Activated CD8-positive, alpha-beta memory T cell treated with anti-CD3 and anti-CD28 coated beads, Interleukin-2, amount 50 U/mL, for 1 hour (primary cell): ENCODE data around the gene BLVRA.
"Not testable (repeated sequence)": the region's sequence is repeated elsewhere in the genome, so short reads cannot be mapped to it uniquely, and the experiment has no call there.

Source experiments
- DNase-seq: peaks from one replicate; pipeline ENCODE4 v3.0.0-alpha.2; 2020; ENCODE audit errors: extremely low read depth

Gene BLVRA

GRCh38 chr7:43810195-43810941 lies 51.9 kb downstream of the BLVRA start:
- not testable (repeated sequence) for DNase-seq

DNA sequence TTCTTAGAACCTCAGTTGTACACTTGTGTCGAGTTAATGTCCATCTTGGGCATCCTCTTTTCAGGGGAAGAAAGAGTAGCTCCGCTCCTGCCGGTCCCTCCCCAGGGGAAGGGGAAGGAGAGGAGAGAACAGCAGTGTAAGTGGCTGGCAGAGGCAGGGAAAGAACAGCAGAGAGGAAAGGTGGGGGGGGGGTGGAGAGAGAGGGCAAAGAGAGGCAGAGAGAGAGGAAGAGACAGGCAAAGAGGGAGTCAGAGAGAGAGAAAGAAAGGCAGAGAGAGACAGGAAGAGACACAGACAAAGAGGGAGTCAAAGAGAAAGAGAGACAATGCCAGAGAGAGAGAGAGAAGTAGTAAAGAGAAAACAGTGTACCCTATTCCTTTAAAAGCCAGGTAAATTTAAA lies 56.9 kb downstream of the BLVRA start:
- no peak for DNase-seq

DNA sequence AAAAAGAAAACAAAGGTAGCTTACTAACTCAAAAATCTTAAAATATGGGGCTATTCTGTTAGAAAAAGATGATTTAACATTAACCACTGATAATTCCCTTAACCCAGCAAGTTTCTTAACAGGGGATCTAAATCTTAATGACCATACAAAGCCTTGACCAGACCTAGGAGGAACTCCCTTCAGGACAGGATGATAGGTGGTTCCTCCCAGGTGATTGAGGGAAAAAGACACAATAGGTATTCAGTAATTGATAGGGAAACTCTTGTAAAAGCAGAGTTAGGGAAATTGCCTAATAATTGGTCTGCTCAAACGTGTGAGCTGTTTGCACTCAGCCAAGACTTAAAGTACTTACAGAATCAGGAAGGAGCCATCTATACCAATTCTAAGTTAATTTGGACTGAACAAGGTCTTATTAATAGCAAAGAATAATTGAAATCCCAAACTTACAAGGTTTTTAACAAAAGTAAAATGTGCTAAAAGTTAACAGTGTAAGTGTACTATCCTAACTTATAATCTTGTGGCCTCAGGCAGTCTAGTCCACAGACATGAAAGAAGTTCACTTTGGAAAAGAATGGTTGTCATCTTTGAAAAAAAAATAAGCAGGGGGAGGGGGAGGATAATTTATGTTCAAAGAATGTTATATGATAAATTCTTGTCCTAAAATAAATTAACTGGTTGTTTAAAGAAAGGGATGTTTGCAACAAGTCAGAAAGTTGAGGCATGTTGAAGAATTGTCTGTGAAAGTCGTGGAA lies 57.7 kb downstream of the BLVRA start:
- DNase-seq = not testable (repeated sequence)

- DNase-seq = not testable (repeated sequence)
These were observed 64.9 kb downstream of the BLVRA start for GRCh38 chr7:43823425-43823824.

GRCh38 chr7:43823941-43824340 lies 65.5 kb downstream of the BLVRA start:
- DNase-seq = no peak

DNA sequence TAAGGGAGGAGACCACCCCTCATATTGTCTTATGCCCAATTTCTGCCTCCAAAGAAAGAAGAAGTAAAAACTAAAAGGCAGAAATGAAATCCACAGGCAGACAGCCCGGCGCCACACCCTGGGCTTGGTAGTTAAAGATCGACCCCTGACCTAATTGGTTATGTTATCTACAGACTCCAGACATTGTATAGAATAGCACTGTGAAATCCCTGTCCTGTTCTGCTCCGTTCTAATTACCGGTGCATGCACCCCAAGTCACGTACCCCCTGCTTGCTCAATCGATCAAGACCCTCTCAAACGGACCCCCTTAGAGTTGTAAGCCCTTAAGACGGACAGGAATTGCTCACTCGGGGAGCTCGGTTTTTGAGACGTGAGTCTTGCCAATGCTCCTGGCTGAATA lies 66.0 kb downstream of the BLVRA start:
- DNase-seq = not testable (repeated sequence)

GRCh38 chr7:43824963-43825362 lies 66.5 kb downstream of the BLVRA start:
- no peak for DNase-seq

GRCh38 chr7:43825391-43825808 lies 66.9 kb downstream of the BLVRA start:
- no peak for DNase-seq

GRCh38 chr7:43830917-43831316 lies 72.4 kb downstream of the BLVRA start:
- DNase-seq = not testable (repeated sequence)

DNA sequence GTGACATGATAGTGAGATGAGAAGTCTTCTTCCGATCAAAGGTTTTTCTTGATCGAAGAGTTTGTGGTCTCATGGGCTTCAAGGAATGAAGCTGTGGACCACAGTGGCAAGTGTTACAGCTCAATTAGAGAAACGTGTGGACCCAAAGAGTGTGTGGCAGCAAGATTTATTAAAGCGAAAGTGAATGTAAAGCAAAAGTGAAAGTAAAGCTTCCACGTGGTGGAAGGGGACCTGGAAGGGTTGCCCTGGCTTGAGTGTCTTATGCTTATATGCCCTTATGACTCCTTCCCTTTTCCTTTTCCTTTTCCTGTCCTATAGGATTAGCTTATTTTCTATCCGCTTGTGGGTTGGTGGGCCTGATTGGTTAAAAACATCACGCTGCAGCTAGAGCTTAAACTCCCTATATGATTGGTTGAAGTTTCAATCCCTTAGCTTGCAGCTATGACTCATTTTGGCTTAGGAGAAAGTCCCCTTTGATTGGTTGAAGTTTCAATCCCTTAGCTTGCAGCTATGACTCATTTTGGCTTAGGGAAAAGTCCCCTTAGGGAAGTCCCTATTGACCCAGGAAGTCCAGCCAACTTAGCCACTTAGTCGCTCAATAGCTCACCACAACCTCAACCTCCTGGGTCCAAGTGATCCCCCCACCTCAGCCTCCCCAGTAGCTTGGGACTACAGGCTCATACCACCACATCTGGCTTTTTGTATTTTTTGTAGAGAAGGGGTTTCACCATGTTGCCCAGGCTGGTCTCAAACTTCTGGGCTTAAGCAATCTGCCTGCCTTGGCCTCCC lies 76.2 kb downstream of the BLVRA start:
- no peak for DNase-seq

- no peak for DNase-seq
These were observed 79.8 kb downstream of the BLVRA start for GRCh38 chr7:43838201-43838658.

DNA sequence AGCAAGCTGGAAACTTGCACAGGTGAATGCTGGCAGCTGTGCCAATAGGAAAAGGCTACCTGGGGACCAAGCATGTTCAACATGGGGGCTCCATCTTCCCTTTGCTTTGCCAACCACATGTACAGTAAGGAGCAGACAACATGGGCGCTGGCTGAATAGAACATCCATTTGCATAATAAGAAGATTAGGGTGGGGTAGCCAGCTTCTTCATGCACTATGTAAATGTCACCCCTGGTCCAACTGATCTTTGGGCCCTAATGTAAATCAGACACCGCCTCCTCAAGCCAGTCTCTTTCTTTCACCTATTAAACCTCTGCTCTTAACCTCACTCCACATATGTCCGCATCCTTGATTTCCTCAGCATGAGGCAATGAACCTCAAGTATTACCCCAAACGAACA lies 84.8 kb downstream of the BLVRA start:
- no peak for DNase-seq

GRCh38 chr7:43844257-43844656 lies 85.8 kb downstream of the BLVRA start:
- DNase-seq = no peak

DNA sequence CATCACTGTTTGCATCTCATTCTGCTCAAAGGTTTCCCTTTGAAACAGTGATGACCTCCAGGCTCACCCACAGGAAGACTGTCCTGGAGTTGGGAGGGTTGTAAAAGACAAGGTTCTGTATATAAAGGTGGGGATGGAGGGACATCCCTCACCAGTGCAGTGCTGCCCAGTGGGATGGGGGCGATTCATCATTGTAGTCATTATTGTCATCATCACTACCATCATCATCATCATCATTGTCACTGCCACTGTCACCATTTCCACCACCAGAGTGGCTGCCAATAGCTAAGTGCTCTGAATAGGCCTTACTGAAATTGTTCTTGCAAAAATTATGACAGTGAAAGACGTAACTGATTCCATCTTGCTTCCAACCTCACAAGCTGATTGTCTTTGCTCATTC lies 86.2 kb downstream of the BLVRA start:
- no peak for DNase-seq

GRCh38 chr7:43847496-43847895 lies 89.0 kb downstream of the BLVRA start:
- DNase-seq = no peak

GRCh38 chr7:43849047-43849446 lies 90.6 kb downstream of the BLVRA start:
- no peak for DNase-seq

DNA sequence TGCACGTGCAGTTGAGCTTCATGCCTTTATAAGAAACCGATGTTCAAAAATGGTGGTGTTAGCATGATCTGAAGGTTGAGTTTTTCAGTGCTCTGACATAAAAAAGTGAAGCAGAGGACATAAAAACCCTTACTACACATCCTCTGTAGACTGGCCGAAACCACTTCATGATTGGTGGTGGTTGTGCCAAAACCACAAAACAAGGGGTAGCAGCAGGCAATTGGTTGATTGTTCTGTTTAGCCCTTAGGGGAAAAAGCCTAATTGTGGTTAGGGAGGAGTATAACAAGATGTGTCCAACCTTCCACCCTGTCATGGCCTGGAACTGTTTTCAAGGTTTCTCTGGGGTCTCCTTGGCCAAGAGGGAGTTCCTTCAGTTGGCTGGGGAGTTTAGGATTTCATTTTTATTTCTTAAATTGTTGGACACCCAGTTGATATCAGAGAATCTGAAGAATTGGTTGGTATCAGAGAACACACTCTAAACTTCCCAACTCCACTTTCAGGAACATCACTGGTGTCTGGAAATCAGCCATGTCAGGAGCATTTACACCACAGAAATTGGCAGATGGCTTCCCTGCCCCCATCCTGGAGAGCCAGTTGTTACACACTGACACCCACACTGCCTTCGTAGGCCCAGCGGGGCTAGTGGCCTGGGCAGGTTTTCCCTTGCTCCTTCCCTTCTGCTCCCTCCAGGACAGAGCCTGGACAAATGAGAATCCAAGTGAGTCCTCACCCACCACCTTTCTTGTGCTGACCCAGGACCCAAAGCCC lies 92.1 kb downstream of the BLVRA start:
- DNase-seq = no peak

GRCh38 chr7:43851805-43852204 lies 93.3 kb downstream of the BLVRA start:
- DNase-seq = no peak

DNA sequence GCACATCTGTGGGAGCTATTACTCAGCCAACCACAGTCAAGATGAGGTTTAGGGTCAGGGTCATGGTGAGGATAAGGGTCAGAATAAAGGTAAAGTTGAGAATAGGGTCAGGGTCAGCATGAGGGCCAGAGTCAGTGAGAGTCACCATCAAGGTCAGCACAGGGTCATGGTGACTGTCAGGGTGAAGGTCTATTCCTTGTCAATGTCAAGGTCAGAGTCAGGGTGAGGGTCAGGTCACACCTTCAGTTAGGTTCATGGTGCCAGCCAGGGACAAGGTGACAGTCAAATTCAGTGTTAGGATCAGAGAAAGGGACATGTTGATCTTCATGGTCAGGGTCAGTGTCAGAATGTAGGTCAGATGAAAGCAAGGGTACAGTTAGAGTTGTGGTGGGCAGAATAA lies 96.7 kb downstream of the BLVRA start:
- DNase-seq = no peak

- no peak for DNase-seq
These were observed 97.8 kb downstream of the BLVRA start for GRCh38 chr7:43856316-43856715.
